ENCODE data around the gene KDM4C.
A peak's percentile ranks its signal among the peaks of the same experiment; 100 is the strongest.

Gene KDM4C

DNA sequence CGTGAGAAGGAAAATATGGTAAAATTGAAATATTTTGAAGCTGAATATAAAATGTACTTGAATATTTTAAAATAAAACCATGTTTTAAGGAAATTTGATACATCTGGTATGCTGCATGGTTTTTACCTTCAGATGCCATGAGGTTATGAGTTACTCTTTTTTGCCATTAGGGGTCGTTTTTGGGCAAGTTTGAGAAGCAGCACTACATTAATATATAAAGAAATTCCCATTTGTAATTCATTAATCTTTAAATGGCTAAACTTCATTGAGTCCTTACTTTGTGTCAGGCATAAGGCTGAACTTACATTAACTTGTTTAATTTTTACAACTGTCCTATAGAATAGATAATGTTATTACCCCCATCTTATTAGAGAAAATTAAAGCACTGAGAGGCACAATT, 152.3 kb downstream of the KDM4C start:
- no peak for DNase-seq

DNA sequence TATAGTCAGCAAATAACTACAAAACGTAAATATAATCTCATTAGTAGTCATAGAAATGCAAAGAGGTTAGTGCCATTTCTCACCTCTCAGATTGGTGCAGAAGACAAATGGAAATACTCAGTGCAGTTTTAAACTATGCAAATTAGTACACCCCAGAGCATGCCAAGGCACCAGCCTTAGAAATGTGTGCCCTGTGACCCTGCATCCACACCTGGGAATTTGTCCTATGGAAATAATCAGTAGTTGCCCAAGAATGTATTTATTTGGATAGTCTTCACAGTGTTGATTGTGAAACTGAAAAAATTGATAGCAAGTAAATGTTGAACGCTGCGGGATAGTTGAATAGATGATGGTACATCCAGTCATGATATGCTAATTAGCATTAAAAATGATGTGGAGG, 152.7 kb downstream of the KDM4C start:
- DNase-seq: no peak

DNA sequence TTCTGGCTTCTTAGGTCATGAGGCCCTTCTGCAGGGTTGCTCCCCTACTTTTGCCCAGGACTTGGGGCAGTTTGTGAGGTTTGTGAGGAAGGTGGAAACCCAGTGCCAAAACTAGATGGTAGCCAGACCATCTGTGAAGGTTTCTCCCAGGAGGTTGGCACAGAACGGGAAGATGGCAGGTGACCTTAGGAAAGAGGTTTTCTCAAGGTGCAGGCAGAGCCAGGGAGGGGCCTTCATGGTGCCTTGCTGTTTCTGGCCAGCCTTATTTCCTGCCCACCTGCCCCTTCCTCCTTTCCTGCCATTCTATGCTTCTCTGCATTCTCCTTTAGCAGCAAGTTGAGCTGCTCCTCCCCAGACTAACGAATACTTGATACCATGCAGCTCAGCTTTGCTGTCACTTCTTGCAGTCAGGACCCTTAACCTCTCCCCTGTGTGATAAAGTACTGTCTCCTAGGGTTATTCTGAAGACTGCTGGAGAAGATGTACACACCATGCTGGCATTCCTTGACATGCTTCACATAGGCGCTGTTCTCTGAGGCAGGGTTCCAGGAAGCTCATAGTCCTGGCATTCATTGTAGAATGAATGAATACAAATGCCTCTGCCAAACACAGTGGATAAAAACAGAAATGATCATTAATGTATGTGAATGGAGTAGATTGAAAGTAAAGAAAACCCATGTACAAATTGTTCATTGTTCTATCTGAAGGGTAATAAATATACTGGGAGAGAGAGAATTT, 154.3 kb downstream of the KDM4C start:
- no peak for DNase-seq

DNA sequence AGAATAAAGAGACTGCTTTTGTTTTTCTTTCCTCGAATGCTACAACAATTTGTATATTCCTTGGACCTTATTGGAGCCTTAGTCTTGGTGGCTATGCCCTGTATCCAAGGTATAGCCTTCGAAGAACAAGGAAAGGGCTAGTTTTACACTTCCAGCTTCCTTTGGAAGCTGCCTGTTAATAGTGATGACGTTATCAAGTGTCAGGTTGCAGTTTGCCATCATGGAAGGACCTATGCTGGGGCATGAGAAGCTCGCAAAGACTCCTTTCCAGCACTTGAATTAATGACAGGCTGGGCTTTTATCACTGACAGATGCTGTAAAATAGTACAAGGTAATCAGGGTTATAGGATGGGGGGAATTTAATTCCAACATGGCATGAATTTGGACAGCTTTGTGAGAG, 157.9 kb downstream of the KDM4C start:
- no peak for DNase-seq

DNA sequence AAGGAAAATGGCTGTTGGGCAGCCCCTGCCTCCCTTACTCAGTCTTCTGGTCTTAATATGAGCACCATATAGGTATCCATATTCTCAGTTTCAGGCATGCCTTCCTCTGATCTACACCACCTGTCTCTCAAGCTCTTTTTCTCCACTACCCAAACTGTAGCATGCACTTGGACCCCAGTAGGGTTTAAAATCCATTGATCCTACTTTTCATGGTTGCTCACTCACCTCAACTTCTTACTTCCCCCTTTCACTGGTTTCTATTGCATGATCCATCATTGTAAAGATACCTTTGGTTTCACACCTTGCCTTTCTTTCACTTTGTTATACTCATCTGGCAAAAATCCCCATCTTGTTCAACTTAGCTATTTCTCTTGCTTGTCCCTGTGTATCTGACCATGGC, 159.4 kb downstream of the KDM4C start:
- DNase-seq: no peak

DNA sequence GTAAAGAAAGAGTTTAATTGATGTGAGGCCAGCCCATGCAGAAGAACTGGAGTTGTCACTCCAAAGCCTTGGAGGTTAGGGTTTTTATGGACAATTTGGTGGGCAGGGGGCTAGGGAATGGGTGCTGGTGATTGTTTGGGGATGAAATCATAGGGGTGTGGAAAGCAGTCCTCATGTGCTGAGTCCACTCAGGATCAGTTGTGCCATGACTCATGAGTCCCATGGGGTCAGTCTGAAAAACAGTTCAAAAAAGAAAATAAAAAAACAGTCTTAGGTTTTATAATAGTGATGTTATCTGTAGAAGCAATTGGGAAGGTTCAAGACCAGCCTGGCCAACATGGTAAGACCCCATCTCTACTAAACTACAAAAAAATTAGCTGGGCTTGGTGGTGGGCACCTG, 162.3 kb downstream of the KDM4C start:
- no peak for DNase-seq

DNA sequence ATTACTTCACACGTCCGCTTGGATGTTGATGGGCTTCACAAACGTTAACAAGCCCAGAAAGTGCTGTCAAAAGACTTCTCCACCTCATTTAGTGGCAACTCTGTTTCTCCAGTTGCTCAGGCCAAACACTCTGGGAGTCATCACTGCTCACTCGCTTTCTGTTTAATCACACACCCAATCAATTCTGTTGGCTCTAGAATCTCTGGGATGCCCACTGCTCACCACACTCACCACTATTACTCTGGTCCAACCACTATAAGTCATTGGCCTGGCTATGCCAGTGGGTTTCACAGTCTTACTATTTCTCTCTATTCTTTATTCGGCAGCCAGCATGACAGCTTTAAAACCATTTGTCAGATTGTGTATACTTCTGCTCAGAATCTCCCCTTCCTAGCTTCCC, 163.5 kb downstream of the KDM4C start:
- no peak for DNase-seq

DNA sequence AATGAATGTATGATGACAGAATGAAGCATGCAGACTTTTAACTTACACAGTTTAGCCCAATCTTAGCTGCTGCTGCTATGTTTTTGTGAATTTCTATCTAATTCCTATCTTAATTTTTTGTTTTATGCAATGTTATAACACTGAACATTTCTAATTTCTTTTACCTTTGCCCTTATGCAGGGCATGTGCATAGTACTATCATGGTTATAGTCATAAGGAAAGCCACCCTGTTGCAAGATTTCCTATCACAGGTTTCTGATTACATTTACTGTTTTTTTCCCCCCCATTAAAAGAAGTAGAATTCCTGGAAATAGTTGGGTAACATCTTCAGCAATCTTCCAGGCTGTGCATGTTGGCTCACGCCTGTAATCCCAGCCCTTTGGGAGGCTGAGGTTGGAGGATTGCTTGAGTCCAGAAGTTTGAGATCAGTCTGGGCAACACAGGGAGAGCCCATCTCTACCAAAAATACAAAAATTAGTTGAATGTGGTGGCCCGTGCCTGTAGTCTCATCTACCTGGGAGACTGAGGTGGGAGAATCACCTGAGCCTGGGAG, 164.4 kb downstream of the KDM4C start:
- DNase-seq: no peak

DNA sequence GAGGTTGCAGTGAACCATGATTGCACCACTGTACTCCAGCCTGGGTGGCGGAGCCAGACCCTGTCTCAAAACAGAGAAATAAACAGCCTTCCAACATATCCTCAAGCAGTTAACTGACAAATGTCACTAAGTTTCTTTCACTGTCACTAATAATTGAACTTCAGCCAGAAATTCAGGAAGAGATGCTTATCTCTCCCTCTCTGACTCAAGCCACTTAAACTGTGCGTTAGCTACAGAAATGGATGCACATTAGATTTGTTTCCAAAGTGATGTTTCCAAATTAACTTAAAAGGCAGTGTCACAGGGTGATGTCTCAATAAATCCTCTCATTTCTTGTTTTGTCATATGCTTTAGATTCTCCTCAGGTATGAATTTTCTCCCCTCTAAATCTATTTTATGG, 164.9 kb downstream of the KDM4C start:
- no peak for DNase-seq

DNA sequence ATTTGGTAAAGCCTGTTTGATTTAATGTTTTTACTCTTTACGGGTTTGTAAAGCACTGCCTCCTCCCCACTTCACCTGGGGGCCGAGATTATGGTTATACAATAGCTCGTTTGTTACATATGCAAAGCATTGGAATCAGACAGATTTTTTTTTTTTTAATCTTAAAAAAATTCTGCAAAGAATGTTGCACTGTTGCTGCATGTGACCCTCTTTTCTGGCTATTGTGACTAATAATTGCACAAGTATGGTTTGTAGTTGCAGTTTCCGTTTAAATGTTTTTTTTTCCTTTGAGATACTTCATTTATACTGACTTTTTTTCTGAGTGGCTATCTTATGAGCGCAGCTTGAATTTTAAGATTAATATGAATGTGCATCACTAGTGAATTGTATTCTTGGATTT, 165.3 kb downstream of the KDM4C start:
- DNase-seq: no peak

DNA sequence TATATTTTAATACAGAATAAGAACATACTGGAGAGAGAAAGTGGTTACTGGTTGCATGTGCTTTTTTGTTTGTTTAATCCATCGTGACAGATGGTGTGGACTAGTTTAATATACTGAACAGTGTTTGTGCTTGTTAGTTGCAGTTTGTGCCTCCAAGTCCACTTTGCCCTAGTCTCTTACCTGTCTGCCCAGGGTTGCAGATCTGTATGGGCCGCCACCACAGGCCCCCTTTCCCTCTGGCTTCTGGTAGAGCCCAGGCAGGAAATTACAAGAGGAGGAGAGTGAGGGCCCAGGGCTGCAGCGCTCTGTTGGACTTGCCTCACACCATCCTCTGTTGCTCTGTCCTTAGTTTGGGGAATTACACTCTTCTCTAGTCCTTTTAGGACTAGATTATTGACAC, 166.4 kb downstream of the KDM4C start:
- no peak for DNase-seq

DNA sequence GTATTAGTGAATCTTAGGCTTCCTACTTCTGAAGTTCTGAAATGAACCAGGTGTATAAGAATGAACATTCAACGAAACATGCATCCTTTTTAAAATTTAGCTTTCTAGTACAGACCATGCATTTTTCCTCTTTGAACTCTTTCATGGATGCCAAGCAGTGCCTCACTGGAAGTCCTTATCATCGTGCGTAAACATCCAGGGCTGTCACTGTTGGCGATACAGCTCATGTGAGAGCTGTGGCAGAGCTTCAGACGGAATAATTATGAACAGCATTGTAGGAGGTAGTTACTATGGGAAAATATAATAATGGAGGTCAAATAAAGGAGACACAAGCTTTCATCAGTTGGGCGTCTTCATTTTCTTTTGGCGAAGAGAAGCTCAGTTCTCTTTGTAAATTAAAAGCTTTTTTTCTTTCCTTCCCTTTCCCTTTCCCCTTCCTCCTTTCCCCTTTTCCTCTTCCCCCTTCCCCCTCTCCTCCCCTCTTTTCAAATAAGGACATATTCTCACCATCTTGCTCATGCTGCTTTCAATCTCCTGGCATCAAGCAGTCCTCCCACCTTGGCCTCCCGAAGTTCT, 167.3 kb downstream of the KDM4C start:
- no peak for DNase-seq

DNA sequence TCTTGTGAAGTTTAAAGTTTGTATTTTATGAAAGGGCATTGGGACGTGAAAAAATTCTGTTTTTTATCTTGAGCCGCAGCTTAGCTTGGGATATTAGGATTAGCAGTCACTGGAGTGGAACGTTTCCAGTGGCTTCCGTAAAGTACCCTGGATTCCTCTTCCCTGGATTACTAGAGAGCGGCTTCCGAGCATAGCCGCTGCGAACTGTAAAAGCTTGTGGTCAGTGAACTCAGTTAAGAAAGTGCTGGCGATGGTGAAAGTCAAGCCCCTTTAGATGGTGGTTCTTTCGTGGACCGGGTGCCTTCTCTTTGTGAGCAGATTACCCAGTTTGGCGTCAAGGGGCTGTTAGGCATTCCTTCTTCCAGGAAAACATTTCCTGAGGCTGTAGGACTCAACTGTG, 168.1 kb downstream of the KDM4C start:
- no peak for DNase-seq

DNA sequence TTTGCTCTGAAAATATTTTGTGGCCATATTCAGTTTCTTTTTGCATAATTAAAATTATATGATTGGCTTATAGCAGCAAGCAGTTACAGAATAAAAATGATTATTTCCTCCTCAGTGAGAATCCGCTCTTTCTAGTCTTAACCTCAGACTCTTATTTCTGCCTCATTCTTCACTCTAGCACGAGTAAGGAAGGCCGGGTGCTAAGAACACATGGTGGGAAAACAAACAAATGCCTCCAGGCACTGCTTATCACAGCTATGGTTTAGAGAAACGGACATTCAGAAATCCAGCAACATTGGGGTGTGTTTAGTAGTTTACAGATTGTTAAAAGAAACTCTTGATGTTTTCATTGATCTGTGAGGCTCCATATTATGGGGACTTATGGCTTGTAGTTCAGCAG, 168.7 kb downstream of the KDM4C start:
- DNase-seq: no peak

DNA sequence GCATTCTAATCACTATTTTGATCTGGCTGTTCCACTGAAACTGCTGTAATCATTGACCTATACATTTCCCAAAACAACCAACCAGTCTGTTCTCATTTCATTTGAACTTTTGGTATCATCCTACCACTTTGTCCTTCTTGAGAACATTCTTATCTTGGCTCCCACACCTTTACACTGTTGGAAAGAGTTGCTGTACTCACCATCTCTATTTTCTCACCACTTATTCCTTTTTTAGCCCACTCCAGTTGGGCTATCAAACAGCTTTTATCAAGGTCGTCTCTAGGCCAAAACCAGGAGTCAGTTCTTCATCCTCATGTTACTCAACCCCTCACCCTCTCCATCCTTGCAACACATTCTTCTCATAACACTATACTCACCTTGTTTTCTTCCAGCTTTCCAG, 170.1 kb downstream of the KDM4C start:
- no peak for DNase-seq

DNA sequence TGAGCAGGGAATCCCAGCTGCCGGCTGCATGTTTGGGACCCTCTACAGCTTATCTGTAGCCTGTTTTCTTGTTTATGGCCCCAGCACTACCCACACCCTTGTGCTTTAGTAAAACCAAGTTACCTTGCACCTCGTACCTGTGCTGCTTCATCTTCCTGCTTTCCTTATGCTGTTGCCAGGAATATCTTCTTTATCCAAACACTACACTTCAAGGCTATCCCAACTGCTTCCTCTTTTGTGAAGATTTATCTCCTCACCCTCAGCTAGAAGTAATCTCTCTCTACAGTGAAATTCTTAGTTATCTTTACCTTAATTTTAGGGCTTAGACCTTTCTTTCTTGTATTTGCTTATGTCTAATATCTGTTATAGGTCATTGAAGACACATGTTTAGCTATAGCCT, 171.1 kb downstream of the KDM4C start:
- no peak for DNase-seq

DNA sequence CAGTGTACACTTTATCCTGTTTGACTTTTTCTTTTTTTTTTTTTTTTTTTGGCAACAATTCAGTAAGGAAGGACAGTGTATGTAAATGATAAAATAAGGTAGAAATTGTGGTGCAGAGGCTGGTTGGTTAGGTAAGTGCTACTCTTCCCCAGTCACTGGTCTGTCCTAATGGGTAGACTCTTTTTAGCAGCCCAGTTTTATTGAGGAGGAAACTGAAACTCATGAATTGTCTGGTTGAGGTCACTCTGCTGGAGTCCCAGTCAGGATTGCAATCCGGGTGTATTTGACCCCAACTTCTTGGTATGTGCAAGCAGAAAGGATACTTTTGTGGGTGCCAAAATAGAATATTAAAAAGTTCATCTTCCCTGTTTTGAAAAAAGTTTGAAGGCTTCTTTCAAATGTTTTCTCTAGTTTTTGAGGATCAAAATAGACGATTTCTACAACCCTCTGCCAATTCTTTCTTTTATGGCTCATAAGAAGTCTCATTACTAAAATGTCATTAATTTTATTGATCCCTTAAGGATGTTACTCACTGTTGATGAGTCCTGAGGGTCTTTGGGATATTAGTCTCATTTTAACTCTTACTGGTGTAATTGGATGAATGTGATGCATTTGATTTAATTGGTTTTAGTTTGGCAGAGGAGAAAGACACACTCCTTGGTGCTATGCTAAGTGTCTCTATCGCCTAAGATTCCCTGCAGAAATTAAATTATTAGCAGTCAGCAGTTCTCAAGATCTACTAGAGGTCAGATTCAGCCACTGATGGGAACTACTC, 171.9 kb downstream of the KDM4C start:
- no peak for DNase-seq

DNA sequence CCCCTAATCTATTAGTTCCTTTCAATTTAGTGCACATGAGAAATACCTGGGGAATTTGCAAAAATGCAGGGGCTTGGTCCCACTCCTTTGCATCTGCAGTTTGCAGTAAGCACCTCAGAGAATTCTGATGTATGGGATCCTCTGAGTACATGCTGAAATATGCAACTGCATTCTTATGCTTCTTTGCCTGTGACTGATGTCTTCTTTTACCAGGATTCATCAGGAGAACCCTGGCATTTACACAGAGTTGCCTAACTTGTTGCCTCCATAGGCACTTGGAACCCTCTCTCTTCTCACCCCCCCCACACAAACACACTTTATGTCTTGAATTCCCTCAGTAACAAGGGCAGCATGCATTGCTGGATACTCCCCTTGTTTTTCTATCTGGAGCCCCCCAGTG, 173.1 kb downstream of the KDM4C start:
- no peak for DNase-seq

DNA sequence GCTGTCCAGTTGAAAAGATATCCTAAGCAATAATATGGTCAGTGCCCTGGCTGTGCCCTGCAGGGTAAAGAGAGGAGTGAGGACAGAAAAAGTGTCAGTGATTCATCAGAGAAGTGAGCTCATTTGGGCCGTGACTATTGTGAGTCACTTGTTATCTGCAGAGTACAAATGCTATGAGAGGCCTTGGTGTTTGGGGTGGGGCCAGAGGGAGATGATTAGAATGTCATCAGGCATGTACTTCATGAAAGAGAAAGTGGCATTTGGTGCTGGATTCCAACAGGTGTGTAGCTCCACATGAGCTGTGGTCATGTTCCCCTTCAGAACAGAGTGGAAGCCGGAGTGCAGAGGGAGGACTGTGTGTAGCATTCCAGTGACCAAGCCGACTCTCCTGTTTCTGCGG, 174.1 kb downstream of the KDM4C start:
- DNase-seq: peak; percentile 18

DNA sequence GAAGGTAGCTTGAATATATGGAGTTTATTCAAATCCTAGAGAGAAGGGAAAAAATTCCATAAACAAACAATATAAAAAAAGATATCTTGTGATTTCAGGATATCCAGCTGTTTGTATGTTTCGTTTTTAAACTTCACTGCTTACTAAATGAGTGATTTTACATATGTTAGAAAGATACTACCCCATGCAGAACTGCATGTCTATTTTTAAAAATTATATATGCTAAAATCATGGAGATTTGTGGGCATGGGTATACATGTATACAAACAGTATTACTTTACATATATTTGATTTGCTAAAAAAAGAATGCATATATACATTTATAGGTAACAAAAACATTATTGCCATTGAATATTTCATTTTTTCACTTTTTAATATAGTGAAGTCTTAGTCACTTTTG, 178.3 kb downstream of the KDM4C start:
- no peak for DNase-seq

DNA sequence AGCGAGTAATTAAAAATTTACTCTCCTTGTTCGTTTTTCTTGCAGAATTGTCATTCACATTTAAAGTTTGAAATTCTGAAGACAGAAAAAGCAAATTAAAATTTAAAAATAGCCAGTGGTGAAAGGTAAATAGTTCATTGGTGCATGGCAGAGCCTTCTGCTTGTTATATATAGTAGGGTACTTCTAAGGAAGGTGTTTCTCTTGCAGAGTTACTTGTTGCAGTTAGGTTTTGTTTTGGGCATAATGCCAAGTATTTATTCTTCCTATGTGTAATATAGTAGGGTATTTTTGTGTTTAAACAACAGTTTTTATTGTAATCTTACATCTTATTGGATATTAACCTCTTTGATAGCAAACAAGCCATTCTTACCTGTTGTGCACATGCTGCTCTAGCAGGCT, 179.4 kb downstream of the KDM4C start:
- no peak for DNase-seq

DNA sequence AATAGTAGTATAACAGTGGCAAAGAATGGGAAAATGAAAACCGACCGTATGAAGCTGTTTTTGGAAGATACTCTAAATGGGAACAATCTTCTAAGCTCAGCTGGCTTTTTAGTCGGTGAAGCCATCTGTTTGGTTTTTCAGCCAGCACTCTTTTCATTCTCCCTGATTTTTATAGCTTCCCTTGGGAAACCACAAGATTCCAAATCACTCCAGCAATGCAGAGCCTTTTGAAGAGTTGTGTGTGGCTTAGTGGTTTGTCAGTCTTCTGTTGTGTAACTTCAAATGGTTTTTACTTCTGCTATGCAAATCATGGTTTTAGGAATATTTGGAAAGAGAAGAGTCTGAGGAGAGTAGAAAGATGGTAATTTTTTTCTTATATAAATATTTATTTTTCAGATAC, 180.7 kb downstream of the KDM4C start:
- no peak for DNase-seq

DNA sequence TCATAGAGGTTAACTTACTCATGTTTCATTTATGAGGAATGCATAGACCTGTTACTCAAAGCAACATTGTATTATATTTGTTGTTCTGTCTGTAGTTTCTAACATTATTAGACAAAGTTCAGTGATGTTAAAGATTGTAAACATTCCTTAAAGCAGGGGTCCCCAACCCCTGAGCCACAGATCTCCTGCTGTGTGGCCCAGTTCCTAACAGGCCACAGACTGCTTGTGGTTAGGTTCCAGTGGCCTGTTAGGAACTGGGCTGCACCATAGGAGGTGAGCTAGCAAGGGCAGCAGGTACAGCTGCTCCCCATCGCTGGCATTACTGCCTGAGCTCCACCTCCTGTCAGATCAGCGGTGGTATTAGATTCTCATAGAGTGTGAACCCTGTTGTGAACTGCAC, 181.1 kb downstream of the KDM4C start:
- DNase-seq: no peak

DNA sequence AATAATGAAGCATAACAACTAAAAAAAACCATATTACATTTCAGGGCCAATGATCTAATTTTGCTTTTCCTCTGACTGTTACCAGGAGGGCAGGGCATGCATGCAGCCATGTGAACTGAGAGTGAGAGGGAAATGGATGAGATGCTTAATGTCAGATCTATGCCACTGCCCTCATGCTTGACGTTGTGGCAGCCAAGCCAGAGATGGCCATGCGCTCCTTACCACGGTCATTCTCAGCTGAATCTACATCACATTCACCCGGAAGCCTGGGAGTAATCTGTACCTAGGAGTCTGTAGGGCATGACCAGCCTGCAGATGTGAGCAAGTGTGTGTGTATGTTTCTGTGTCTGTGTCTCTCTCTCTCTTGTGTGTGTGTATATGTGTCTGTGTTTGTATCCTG, 183.7 kb downstream of the KDM4C start:
- no peak for DNase-seq

Data from stimulated activated naive CD4-positive, alpha-beta T cell treated with Interleukin-2 at 50 U/mL for 16 hours (primary cell).